GM06990 (cell line): ENCODE data around the gene UBXN4.

Experiments
- DNase-seq: peaks from one replicate; pipeline ENCODE4 v3.0.0-alpha.2; 2011; ENCODE audit not compliant: insufficient read length; ENCODE audit errors: extremely low read depth
- H3K27me3 ChIP-seq: replicated peaks from 2 replicates; pipeline ENCODE4 v1.6.0; 2011; ENCODE audit warnings: low read length; ENCODE audit not compliant: control insufficient read depth, insufficient read depth
- H3K36me3 ChIP-seq: 2 replicates; pipeline ENCODE4 v1.5.1; 2011; ENCODE audit warnings: low read length; ENCODE audit not compliant: control insufficient read depth, insufficient read depth
- H3K4me3 ChIP-seq: replicated peaks from 2 replicates; pipeline ENCODE4 v1.5.1; 2011; ENCODE audit warnings: low read depth, mild to moderate bottlenecking, control low read depth, low read length
- CTCF ChIP-seq: IDR thresholded peaks from 2 replicates; pipeline ENCODE4 v1.5.1; 2011; ENCODE audit warnings: low read length, control low read depth, mild to moderate bottlenecking, inconsistent platforms; ENCODE audit not compliant: insufficient read depth, poor library complexity, severe bottlenecking

Gene UBXN4

DNA sequence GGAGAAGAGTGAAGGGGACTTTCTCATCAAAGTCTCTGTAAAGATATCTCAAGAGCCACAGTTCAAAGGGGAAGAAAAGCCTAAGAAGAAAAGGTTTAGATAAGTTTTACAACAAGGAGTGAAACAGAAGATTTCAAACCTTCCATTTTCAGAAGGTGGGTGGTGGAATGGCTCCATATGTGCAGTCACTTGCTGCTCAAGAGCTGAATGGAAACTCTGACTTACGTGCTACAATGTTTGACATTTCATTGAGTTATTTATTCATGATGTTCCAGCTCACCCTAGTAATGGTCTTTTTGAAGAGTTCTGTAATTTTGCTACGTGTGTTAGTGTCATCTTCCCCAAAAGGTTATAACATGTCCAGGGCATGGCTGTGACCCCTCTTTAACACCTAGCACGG is 73.6 kb downstream of the UBXN4 start:
- H3K4me3 ChIP-seq, result no peak overlapping the region
- TF ChIP-seq CTCF, result no peak
- H3K36me3 ChIP-seq, result no peaks in the 10 kb centered on the region
- H3K27me3 ChIP-seq, result no peaks in the 10 kb centered on the region
- no peak for DNase-seq

DNA sequence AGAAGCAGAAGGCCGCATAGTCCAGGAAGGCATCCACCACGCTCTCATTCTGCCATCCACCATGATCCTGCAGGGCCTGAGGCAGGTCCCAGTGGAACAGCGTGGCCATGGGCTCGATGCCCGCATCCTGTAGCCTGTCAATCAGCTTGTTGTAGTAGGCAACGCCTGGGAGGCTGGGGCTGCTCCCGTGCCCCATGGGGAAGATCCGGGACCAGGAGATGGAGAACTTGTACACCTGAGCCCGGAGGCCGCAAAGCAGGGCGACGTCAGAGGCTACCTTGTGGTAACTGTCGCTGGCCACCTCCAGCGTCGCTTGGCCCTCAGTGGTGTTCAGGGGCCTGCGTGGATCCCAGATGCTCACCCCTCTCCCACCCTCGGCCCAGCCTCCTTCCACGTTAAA is 75.8 kb downstream of the UBXN4 start:
- H3K27me3 ChIP-seq, result no peaks in the 10 kb centered on the region
- no peak for DNase-seq
- H3K4me3 ChIP-seq, result no peak overlapping the region
- TF ChIP-seq CTCF, result no peak
- H3K36me3 ChIP-seq, result no peaks in the 10 kb centered on the region

DNA sequence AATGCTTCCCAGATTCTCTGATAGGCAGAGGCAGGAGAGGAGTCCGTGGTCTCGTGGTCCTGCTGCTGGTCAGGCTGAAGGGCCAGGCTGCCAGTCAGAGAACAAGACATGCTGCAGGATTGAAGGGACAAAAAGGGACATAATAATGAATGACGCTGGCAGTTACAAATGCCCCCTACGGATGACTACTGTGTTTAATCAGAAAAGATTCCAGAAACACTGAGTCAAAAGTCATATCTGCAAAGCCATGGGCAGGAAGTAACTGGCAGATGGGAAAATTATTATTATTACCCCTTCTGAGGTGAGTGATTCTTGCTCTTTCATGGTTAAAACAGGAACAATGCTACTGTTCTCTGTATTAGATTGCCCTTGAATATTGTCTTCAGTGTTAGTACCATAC is 76.3 kb downstream of the UBXN4 start:
- no peak for DNase-seq
- H3K4me3 ChIP-seq, result no peak overlapping the region
- H3K27me3 ChIP-seq, result no peaks in the 10 kb centered on the region
- TF ChIP-seq CTCF, result no peak
- H3K36me3 ChIP-seq, result no peaks in the 10 kb centered on the region

DNA sequence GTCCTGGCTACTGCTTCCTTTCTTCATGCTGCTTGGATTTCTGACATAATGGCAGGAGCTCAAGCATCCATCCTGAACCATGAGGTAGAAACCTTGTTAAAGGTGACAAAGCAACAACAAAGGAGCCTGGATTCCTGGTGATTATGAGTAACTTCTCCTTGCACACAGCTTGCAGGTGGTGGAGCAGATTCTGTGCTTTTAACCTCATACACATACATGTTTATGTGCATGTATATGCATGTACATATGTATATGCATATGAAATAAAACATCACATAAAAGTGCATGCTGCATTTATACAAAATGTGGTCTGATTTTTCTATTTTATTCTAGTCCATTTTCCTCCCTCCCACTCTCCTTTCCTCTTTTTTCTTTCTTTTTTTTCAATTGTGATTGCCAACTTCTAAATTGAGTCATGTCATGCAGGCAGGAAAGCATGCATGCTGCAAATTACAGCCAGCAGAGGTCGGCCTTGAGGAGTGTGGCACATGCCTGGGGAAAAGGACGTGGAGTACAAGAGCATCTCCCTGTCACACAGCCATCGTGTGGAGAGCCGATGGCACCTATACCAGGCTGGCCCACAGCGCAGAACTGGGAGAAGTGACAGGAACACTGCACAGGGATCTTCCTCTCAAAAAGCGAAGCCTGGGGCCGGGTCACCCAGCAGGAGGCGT is 77.4 kb downstream of the UBXN4 start:
- H3K36me3 ChIP-seq, result no peaks in the 10 kb centered on the region
- DNase-seq, result peak; percentile 24
- H3K27me3 ChIP-seq, result no peaks in the 10 kb centered on the region
- H3K4me3 ChIP-seq, result no peak overlapping the region
- peak; percentile 51 for TF ChIP-seq CTCF

DNA sequence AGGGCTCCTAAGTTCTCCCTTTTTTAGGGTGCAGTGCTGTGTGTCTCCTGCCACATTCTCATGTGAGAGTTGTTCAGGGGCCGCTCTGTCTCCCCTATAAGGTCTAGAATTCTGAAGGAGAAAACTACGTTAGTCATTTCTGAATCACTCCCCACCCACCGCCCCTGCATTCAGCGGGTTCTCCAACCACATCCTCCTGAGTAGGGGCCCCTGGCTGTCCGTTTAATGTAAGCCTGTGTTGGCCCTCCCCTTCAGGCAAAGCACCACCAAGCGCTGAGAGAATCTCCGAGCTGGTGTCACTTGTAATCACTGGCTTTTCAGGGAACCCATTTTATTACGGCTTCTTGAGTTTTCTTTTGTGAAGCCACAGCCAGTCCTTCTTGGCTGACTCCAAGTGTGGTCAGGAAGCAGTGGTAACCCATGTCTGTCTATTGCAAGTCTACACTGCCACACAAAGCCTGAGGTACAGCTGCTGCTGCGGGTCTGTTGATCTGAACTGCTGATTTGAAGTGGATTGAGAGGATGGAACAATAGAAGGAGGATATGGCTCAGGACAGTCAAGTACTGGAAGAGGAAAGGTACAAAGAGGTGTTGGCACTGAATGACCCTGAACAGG is 78.5 kb downstream of the UBXN4 start:
- Histone ChIP-seq H3K4me3 (peak overlapping the region; percentile 49), H3K27me3 (no peaks in the 10 kb centered on the region), H3K36me3 (no peaks in the 10 kb centered on the region)
- peak; percentile 64 for DNase-seq
- TF ChIP-seq CTCF, result no peak
